ENCODE results near the gene RCAN1. TPM values are rescaled to one million over a fixed set of nuclear protein-coding genes. Genes with fewer than 3 reads are reported as not detected.
A peak's percentile ranks its signal among the peaks of the same experiment; 100 is the strongest.

RCAN1 gene
- total and polyA plus RNA-seq, 2 experiments from 2014 or later, result 79.4 to 113 TPM

DNA sequence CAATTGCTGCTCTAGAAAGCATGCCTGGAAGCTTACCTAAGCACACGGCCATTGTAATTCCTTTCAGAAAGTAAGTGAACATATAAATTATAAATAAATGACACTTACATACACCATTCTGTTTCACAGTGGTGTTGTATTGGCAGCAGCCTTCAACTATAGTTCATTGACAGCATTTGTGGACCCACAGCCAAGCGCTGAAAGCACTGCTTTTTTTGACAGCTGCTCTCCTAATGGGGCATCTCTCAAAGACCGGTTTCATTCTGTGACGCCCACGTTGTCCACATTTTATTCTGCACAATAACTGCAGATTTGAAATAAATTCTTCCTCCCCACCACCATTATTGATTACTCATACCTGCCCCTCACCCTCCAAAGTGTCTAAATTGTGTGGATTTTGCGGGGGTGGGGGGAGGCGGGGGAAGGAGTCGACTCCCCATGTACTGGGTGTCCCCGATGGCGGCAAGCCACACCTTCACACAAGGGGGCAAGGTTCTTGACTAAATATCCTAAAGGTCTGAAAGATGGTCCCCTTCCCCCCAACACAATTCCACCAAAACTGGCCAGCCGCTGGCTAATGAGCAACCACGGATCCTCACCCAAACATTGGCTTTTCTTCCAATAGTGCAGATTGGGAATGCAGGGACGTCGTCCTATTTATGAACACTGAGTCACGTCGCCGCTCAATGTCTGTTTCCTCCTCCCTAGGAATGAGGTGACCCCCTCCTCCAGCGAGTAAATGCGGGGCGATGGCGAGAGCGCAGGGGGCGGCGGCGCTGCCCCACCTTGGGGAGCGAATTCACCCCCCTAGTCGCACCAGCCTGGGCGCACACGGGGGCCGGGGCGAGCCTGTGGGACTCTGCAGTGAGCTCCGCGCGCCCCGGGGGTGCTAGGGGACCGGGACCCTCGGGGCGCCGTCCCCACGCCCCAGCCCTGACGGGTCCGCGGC is 960 bp downstream of the RCAN1 start:
- H3K4me2 ChIP-seq, result peak overlapping the region; percentile 94
- no peaks in the 10 kb centered on the region for H3K9me3 ChIP-seq (ENCODE audit: low read depth)
- DNase-seq (ENCODE audit: low spot score), result peak; percentile 32
- H3K27ac ChIP-seq, result no peak overlapping the region
- peak overlapping the region; percentile 35 for H2AFZ ChIP-seq
- peak overlapping the region; percentile 69 for H3K4me3 ChIP-seq
- 20% methylated on average over 27 of the region's 43 CpGs for WGBS (ENCODE audit: low lambda C conversion rate, missing lambda C conversion rate)
- peaks cover 5% of the 10 kb centered on the region for H3K4me1 ChIP-seq (ENCODE audit: insufficient read depth)
- TF ChIP-seq EZH2 (IDR thresholded peaks at IDR 0.05; ENCODE audit: borderline replicate concordance) (no peak), EZH2phosphoT487 (IDR thresholded peaks at IDR 0.05; ENCODE audit: low read depth, severe bottlenecking, unreplicated experiment) (no peak)
- TF ChIP-seq, protein P1, sequence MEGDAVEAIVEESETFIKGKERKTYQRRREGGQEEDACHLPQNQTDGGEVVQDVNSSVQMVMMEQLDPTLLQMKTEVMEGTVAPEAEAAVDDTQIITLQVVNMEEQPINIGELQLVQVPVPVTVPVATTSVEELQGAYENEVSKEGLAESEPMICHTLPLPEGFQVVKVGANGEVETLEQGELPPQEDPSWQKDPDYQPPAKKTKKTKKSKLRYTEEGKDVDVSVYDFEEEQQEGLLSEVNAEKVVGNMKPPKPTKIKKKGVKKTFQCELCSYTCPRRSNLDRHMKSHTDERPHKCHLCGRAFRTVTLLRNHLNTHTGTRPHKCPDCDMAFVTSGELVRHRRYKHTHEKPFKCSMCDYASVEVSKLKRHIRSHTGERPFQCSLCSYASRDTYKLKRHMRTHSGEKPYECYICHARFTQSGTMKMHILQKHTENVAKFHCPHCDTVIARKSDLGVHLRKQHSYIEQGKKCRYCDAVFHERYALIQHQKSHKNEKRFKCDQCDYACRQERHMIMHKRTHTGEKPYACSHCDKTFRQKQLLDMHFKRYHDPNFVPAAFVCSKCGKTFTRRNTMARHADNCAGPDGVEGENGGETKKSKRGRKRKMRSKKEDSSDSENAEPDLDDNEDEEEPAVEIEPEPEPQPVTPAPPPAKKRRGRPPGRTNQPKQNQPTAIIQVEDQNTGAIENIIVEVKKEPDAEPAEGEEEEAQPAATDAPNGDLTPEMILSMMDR (IDR thresholded peaks at IDR 0.05; ENCODE audit: poor library complexity), result no peak
- H3K27me3 ChIP-seq, result no peaks in the 10 kb centered on the region
- H3K36me3 ChIP-seq (replicated peaks; ENCODE audit: insufficient read depth, low read depth), result no peaks in the 10 kb centered on the region
- H4K20me1 ChIP-seq (ENCODE audit: insufficient read depth, poor library complexity, severe bottlenecking), result no peaks in the 10 kb centered on the region
- H3K79me2 ChIP-seq, result peaks cover 24% of the 10 kb centered on the region
- H3K9me2 ChIP-seq (replicated peaks; ENCODE audit: insufficient read depth), result no peaks in the 10 kb centered on the region

DNA sequence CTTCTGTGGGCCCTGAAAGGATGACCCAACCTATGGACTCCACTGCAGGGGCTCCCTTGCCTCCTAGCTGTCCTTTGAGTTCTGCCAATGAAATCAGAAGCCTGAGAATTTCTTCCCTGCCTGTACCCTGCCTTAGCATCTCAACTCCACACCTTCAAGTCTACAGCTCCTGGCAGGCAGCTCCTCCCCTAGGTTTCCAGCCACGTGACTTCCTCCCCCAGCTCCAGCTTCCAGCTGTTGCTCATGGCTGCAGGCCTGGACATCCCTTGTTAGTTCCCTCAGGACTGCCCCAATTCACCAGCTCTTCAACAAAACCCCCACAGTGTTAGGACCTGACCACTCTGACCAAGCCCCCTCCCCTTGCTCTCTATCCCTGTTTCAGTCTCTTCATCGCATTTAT is 2.4 kb downstream of the RCAN1 start:
- Histone ChIP-seq H3K4me3 (no peak overlapping the region), H3K4me1 (ENCODE audit: insufficient read depth) (peaks cover 5% of the 10 kb centered on the region), H2AFZ (no peak overlapping the region), H3K27ac (no peak overlapping the region), H3K27me3 (no peaks in the 10 kb centered on the region), H3K4me2 (no peak overlapping the region), H3K36me3 (replicated peaks; ENCODE audit: insufficient read depth, low read depth) (no peaks in the 10 kb centered on the region), H3K79me2 (peaks cover 24% of the 10 kb centered on the region), H3K9me3 (ENCODE audit: low read depth) (no peaks in the 10 kb centered on the region), H3K9me2 (replicated peaks; ENCODE audit: insufficient read depth) (no peaks in the 10 kb centered on the region), H4K20me1 (ENCODE audit: insufficient read depth, poor library complexity, severe bottlenecking) (no peaks in the 10 kb centered on the region)
- 78% methylated on average over 2 of the region's 2 CpGs for WGBS (ENCODE audit: low lambda C conversion rate, missing lambda C conversion rate)
- TF ChIP-seq, protein P1 (IDR thresholded peaks at IDR 0.05; ENCODE audit: poor library complexity), result no peak
- TF ChIP-seq EZH2 (IDR thresholded peaks at IDR 0.05; ENCODE audit: borderline replicate concordance) (no peak), EZH2phosphoT487 (IDR thresholded peaks at IDR 0.05; ENCODE audit: low read depth, severe bottlenecking, unreplicated experiment) (no peak)
- DNase-seq (ENCODE audit: low spot score), result no peak

DNA sequence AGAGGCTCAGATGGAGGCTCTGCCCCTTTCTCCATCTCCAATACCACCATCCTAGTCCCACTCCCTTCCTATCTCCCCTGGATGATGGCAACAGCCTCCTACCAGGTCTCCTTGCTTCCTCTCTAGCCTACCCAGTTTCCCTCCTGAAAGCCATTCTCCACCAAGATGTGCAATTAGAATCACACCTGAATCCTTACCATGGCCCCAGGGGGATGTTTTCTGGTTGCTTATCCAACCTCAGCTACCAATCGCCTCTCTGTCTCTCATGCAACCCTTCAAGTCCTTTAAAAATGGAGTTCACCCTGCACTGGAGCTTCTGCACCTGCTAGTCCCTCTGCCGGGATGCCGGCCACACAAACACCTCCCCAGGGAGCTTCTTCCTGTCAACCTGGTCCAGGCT is 2.9 kb downstream of the RCAN1 start:
- TF ChIP-seq, protein P1 (IDR thresholded peaks at IDR 0.05; ENCODE audit: poor library complexity), result no peak
- TF ChIP-seq EZH2phosphoT487 (IDR thresholded peaks at IDR 0.05; ENCODE audit: low read depth, severe bottlenecking, unreplicated experiment) (no peak), EZH2 (IDR thresholded peaks at IDR 0.05; ENCODE audit: borderline replicate concordance) (no peak)
- Histone ChIP-seq H3K9me2 (replicated peaks; ENCODE audit: insufficient read depth) (no peaks in the 10 kb centered on the region), H2AFZ (no peak overlapping the region), H3K79me2 (peaks cover 24% of the 10 kb centered on the region), H3K36me3 (replicated peaks; ENCODE audit: insufficient read depth, low read depth) (no peaks in the 10 kb centered on the region), H3K27ac (no peak overlapping the region), H4K20me1 (ENCODE audit: insufficient read depth, poor library complexity, severe bottlenecking) (no peaks in the 10 kb centered on the region), H3K27me3 (no peaks in the 10 kb centered on the region), H3K4me2 (no peak overlapping the region), H3K4me1 (ENCODE audit: insufficient read depth) (peaks cover 5% of the 10 kb centered on the region), H3K4me3 (no peak overlapping the region), H3K9me3 (ENCODE audit: low read depth) (no peaks in the 10 kb centered on the region)
- DNase-seq (ENCODE audit: low spot score), result no peak
- WGBS (ENCODE audit: low lambda C conversion rate, missing lambda C conversion rate), result 85% methylated on average over 3 of the region's 3 CpGs
